Activated CD4-positive, alpha-beta T cell treated with anti-CD3 and anti-CD28 coated beads, Interleukin-2, amount 50 U/mL, for 4 hours (primary cell): Measurements from ENCODE around the gene SCN4B.

Experiments
- DNase-seq, 2 experiments: peaks; one replicate each; pipeline ENCODE4 v3.0.0-alpha.2; 2020

SCN4B gene

DNA sequence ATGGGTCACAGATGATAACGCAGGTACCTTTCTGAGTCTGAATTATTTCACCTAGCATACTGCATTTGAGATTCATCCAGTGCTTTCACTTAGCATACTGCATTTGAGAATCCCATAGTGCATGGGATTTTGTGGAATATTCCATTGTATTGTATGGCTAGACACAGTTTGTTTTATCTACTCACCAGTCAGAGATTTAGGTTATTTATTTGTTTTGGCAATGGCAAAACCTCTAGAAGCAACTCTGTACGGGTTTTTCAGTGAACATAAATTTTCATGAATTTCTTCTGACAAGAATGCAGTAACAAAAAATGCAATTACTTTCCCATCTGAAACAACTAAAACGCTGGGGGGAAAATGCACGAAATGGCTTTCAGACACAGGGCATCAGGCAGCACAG, 24.3 kb downstream of the SCN4B start:
- DNase-seq: no peak

DNA sequence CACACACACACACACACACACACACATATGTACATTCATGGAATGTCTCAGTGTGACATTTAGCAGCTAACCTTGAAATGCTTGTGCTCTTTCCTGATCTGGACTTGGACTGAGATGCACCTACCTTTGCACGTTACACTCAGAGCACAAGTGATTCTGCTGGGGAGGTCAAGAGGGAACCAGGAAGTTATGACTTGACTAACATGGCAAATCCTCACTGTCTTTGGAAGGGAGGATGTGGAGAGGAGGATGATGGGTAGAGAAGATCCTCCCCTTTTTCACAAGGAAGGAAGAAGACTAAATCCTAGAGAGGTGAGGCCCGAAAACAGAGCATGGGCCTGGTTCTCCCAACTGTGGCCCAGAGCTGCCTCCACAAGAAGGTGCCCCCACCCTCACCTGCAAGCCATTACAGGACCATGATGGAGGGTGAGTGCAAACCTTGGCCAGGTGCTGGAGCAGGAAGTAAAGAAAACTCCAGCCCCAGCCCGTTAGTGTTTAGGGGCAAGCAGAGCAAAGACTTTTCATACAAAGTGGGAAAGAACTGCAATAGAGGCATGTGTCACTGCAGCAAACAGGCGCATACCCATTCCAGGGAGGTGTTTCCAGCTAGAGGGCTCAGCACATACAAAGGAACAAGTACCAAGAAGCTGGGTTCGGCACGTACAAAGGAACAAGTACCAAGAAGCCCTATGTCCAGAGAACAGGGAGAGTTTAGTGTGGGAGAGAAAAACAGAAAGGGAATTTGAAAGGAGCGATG, 26.4 kb downstream of the SCN4B start:
- DNase-seq: no peak

DNA sequence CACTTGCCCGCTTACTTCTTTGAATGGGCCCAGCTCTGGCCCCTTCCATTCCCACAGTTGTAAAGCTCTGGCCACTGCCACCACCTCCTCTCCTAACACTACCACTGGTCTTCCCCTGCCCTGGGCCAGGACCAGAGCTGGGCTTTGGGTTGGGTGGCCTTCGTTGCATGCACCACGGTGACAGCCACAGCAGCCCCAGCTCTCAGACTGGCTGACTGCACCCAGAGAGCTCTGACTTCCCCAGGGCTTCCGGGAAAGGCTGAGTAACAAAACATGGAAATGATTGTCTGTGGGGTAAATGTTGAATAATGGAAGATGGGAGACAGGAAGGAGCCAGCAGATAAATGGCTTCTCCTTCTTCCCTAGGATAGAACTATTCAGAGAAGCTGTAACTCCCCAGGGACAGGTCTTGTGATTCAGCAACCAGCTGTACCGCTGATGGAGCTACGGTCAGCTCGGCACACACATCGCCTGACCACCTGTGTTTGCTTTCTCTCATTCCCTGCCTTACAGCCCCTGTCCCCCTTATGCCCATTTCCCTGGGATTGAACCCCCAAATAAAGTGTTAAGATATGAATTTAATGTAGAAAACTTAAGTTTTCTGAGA, 27.6 kb downstream of the SCN4B start:
- DNase-seq: no peak

DNA sequence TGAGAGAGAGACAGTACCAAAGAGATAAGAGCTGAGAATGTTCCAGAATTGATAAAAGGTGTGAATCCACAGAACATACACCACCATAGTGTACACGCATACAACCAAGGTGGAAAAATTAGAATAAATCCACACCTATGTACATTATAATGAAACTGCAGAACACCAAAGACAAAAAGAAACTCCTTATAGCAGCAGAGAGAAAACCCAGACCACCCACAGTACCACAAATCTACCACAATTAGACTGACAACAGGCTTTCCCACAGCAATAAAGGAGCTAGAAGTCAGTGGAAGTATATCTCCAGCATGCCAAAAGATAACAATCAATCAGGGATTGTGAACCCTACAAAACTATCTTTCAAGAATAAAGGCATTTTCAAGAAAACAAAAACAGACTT, 31.8 kb downstream of the SCN4B start:
- no peak for DNase-seq

DNA sequence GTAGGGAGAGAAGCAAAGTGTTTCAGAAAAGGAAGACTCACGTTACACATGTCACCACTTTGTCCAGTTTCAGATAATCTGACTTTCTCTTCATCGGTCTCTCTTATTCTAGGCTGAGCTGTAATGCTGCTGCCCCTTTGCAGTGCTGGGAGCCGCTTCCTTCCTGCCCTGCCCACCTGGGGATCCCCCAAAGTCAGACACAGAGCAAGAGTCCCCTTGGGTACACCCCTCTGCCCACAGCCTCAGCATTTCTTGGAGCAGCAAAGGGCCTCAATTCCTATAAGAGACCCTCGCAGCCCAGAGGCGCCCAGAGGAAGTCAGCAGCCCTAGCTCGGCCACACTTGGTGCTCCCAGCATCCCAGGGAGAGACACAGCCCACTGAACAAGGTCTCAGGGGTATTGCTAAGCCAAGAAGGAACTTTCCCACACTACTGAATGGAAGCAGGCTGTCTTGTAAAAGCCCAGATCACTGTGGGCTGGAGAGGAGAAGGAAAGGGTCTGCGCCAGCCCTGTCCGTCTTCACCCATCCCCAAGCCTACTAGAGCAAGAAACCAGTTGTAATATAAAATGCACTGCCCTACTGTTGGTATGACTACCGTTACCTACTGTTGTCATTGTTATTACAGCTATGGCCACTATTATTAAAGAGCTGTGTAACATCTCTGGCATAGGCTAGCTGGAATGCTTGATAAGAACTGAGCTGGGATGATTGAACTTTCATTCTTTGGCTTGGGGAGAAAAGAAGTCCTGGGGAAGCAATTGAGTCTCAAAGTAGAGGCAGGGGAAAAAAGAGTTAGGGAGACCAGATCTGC, 34.6 kb downstream of the SCN4B start:
- DNase-seq: no peak

DNA sequence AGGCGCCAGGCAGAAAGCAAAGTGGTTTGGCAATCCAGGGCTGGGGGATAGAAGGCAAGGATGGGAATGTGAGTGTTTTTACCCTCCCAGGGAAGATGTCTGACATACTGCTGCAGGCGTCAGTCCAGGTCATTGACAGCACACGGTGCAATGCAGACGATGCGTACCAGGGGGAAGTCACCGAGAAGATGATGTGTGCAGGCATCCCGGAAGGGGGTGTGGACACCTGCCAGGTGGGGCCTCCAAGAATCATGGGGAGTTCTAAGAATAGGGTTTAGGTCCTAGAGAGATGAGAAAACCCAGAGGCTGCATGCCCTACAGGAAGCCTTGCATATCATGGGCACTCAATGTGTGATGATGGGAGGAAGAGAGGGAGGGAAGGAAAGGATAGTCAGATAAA, 37.6 kb downstream of the SCN4B start:
- no peak for DNase-seq

DNA sequence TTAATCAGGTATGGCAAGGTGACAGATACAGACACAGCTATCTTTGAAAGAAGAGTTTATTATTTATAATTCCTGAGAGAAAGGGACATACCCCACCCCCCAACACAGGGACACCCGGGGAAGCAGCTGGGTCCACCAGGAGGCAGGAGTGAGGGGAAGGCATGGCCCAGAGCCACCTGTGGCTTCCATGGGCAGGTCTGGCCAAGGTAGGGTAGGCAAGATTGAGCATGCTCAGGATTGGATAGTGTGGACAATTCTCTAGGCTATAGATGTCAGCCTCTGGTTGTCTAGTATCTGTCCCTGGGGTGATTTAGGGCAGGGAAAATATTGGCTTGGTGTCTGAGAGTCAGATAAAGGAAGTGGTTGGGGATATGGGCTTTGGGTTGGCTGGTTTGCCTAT, 38.4 kb downstream of the SCN4B start:
- DNase-seq: no peak

DNA sequence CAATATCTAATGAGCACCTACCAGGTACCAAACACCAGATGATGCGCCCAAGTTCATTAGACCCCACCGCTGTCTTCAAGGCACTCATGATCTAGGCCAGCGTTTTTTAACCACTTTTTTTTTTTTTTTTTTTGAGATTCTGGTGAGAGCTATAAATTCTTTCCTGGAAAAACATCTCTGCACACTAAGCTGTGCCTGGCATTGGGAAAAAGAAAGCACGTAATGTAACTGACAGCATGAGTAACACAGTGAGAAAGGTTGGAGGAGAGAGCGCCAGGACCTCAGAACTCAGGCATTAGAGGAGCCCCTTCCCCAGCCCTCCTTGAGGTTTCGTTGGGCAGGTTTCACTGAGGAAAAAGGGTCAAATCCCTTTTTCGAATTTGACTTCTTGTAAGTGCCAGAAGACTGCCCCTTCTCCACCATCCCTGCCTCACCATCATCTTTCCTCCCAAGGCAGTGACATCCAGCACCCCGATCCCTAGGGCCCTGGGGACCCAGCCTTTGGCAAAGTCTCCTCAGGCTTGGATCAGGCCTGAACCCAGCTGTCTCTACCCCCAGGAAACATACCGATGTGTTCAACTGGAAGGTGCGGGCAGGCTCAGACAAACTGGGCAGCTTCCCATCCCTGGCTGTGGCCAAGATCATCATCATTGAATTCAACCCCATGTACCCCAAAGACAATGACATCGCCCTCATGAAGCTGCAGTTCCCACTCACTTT, 39.8 kb downstream of the SCN4B start:
- no peak for DNase-seq

DNA sequence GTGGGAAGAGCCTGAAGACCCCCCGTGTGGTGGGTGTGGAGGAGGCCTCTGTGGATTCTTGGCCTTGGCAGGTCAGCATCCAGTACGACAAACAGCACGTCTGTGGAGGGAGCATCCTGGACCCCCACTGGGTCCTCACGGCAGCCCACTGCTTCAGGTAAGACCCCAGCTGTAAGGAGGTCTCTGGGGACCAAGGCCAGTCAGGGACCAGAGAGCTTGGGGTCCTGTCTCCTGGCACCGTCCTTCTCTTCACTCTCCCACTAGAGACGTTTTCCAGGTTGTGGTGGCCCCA, 40.9 kb downstream of the SCN4B start:
- no peak for DNase-seq

DNA sequence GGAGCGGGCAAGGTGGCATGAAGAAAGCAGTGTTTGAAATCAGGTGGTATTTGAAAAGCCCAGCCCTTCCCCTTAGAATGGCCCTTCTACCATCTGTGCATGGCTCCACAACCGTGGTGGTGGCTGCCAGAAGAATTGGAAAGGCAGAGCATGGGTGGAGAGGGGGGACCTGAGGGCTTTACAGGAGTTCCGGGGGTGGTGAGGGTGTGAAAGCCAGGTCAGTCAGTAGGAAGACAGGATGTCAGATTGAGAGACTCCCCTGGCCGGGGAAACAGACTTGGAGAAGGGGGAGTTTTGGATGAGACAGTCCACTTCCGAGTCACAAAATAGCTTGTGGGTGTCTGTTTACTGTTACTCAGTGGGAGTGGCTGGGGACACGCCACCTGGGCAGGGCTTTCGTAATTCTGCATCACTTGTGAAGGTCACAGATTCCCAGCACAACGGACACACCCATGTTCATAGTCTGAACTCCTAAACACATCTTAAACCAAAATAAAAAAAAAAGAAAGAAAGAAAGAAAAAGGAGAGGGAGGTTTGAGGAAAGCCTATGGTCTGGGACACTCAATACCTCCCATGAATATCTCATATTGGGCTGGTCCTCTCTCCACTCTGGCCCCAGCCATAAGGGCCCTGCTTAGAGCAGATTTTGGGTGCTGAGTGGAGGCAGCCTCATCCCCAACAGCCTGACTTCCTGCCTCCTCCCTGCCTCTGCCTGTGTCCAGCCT, 41.4 kb downstream of the SCN4B start:
- no peak for DNase-seq

DNA sequence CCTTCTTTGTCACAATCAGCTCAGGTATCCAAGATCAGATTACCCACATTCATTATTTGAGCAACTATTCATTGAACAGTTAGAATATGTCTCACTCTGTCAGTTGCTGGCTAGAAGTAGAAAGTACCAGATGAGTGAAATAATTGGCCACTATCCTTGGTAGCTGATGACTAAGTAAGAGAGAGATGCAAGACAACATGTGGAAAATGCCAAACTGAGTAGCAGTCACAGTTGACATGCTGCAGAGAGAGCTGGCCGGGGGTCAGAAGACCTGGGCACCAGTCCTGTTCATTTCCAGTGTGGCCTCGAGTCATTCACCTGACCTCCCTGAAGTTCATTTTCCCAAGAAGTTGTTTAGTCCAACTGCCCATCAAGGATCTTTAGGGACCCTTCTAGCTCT, 43.4 kb downstream of the SCN4B start:
- no peak for DNase-seq

DNA sequence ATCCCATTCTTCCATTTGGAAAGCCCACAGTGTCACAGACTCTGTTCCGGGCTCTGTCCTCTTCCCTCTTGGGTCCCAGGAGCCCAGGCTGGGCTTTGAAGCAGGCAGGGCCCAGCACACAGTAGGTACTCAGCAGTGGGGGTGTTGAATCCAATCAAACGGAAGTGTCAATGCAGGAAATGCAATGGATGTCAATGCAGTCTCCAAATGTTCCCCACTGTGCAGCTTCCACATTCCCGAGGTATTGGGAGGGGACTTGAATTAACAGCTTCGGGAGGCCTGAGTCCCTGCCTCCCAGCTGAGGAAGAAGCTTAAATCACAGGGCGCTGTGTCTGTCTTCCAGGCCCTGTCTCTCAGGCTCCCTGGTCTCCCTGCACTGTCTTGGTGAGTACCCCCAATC, 44.1 kb downstream of the SCN4B start:
- no peak for DNase-seq

DNA sequence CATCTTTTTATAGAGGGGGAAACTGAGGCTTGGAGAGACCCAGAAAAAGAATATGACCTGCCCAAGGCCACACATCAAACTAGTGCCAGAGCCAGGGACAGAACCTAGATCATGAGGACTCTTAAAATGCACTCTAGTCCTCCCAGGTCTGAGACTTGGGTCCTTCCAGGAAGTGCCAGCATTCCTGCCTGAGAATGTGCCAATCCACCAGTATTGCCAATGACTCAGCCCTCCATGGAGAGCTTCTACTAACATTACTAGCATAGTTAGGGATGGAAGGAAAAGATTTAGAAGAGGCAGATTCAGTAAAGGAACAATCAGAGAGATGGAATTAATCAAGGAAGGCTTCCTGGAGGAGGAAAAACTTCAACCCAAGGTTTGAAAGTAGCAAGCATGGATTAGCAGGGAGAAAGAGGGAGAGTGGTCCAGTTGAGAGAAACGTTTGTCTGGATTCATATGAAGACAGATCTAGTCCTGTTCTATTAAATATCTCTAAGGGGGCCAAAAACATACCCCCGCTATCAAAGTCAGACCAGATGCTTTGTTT, 45.8 kb downstream of the SCN4B start:
- no peak for DNase-seq

DNA sequence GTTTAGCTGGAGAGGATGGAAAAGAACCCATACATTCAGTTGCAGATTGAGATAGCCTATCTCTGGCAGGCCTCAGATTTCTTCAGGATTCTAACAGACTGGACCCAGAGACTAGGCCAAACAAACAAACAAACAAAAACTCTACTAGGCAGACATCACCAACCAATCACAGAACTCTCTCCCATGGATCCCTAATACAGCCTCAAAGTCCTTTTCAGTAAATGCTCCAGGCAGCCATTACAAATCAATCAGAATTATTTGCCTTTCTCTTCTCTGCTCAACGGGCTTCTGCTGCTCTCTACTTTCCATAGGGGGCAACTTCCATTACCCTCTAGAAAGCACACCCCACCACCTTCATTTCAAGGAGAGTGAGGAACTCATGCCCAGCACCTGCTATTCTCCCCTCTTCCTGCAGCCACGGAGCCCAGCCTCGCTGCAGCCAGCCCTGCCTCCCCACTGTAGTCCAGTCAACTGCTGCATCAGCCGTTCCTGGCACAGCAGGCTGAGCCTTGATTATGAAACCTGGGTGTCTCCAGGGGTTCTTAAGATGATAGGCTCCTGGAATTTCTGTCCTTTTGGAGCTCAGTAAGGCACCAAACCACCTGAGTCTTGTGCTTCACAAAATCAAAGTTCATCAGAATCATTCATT, 46.8 kb downstream of the SCN4B start:
- DNase-seq: no peak

DNA sequence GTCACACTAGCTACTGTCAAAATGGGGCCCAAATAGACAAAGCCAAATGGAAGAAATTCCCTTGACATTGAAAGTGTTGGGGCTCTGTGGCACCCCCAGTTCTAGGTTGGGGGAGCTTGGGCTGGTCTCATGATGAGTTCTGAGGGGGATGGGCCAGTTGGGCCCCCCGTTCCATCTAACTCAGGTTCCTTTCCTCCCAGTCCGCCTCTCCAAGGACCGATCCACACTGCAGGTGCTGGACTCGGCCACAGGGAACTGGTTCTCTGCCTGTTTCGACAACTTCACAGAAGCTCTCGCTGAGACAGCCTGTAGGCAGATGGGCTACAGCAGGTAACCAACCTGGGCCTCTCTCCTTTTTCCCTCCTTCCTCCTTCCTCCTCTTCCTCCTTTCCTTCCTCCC, 48.1 kb downstream of the SCN4B start:
- no peak for DNase-seq

DNA sequence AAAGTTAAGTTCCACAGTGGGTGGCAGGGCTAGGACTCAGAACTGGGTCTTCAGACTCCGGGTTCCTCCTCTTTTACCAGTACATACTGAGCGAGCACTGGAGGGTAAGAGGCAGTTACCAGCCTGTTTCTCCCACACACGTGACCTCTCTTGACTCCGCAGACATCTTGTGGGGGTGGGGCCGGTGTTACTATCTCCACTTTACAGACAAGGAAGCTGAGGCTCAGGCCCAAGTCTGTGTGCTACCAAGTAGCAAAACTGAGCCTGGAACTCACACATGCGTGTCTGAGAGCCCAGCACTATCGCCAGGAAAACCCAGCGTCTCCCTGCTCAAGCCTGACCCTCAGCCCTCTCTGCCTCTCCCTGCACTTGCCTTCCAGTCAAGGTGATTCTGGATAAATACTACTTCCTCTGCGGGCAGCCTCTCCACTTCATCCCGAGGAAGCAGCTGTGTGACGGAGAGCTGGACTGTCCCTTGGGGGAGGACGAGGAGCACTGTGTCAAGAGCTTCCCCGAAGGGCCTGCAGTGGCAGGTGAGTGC, 49.8 kb downstream of the SCN4B start:
- DNase-seq: no peak

DNA sequence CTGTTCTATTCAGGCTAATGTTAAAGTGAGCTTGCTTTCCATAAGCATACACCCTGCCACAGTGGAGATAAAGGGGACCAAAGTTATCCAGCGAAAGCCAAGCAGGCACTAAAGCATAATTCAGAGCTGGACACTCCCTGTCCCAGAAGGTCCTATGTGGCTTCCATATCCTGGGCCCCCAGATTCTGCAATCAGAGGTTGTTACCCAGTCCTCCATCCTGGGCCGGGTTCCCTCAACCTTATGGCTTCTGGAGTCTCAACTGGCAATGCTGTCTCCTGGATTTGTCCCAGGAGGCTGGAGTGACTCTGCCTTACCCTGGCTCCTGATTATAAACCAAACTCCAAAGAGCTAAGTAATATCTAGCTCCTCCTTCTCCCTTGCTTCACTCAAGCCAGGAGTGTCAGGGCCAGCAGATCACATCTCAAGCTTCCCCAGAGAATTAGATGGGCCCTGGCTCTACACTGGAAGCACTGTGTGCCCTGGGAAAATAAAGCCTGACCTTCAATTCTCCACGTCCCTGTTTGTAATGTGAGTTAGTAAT, 51.9 kb downstream of the SCN4B start:
- DNase-seq: no peak

DNA sequence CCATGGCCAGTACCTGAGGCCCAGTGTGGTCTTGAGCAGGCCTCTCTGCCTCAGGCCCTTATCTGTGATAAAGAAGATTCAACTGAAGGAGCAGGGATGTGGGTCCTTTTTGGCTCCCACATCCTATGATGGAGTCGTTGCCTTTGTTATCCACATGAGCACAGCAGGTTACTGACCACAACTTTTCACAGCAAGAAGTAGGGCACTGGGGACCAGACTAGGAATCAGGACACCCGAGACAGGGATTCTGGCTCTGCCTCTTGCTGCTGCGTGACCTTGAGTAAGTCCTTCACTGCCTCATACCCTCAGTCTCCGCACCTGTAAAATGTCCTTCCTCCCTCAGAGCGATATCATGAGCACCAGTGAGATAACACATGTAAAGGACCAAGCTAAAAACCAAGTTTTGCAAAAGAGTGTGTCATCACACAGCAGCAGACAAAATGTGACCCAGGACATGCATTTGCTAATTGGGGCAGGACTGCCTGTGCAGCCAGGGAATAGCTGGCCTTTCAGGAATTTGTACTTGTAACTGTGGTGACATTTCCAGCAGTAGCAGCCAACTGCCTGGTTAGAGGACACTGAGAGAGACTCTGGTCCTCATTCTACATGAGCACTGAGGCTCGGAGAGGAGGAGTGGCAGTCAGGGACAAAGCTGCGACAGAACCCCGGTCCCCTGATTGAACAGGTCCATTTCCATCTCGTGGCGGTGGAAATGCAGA, 52.6 kb downstream of the SCN4B start:
- DNase-seq: no peak

DNA sequence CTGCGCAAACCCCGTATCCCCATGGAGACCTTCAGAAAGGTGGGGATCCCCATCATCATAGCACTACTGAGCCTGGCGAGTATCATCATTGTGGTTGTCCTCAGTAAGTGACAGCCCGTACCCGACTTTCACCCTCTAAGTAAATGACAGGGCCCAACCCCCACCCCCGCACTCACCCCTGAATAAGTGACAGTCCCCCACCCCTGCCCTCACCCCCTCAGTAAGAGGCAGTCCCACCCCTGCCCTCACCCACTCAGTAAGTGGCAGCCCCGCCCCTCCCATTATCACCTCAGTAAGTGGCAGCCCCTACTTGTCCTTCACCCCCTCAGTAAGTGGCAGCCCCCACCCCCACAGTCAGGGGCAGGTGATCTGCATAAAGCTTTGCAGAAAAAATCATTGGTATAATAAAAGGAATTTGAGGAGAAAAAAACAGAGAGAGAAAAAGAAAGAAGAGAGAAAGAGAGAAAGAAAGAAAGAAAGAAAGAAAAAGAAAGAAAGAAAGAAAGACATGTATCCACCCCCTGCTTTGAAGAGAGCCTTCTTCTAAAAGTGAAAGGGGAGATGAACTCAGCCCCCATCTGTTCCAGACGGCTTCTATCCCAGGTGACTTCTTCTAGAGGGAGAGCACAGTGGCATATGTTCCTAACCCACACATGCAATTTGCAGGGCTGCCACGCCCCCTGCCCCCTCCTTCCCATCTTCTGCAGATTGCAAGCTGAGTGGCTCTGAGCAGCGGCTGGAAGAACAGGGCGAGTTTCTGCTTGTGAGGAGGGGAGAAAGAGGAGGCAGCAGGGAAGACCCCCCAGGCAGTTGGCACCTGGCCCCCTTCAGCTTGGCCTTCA, 53.4 kb downstream of the SCN4B start:
- DNase-seq: no peak

DNA sequence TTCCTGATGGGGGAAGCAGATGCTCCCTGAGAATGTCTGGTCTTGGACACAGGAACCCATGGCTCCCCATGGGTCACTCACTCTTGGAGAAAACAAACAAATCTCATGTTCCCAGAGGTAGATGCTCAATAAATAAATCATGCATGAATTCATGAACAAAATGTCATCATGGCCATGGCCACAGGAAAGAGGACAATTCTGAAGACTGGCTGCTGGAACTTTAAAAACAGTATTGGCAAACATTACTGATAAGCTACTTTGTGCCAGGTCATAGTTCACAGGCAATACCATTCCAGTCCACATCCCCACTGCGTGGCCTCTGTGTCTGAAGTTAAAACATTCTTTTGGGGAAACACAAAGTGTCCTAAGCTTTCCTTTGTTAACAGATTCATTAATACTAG, 56.7 kb downstream of the SCN4B start:
- no peak for DNase-seq
